ENCODE data around the gene DLG2.

DNA sequence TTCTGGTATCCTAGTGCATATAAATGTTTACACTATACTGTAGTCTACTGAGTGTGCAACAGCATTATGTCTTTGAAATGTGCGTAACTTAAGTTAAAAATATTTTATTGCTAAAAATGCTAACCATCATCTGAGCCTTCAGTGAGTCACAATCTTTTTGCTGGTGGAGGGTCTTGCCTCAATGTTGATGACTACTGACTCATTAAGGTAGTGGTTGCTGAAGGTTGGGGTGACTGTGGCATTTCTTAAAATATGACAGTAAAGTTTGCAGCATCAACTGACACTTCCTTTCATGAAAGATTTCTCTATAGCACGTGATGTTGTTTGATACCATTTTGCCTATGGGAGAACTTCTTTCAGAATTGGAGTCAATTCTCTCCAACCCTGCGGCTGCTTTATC lies 46.2 kb upstream of the DLG2 start:
- TF ChIP-seq, protein P1, sequence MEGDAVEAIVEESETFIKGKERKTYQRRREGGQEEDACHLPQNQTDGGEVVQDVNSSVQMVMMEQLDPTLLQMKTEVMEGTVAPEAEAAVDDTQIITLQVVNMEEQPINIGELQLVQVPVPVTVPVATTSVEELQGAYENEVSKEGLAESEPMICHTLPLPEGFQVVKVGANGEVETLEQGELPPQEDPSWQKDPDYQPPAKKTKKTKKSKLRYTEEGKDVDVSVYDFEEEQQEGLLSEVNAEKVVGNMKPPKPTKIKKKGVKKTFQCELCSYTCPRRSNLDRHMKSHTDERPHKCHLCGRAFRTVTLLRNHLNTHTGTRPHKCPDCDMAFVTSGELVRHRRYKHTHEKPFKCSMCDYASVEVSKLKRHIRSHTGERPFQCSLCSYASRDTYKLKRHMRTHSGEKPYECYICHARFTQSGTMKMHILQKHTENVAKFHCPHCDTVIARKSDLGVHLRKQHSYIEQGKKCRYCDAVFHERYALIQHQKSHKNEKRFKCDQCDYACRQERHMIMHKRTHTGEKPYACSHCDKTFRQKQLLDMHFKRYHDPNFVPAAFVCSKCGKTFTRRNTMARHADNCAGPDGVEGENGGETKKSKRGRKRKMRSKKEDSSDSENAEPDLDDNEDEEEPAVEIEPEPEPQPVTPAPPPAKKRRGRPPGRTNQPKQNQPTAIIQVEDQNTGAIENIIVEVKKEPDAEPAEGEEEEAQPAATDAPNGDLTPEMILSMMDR (IDR thresholded peaks at IDR 0.05): no peak
- TF ChIP-seq EP300 (IDR thresholded peaks at IDR 0.05): no peak

Measured in ovary (tissue), 3 donors.